ENCODE results near the gene PHF5A. TPM values are rescaled to one million over a fixed set of nuclear protein-coding genes. Genes with fewer than 3 reads are reported as not detected.

Gene PHF5A
- total and polyA plus RNA-seq, 2 of the 8 experiments (the other 6 are each of a cell fraction or from before 2014, with no cell fraction given) = 119 to 135 TPM

GRCh38 chr22:41448189-41448808, 20.2 kb downstream of the PHF5A start (continued):
- no peak for TF ChIP-seq CTCF (IDR thresholded peaks at IDR 0.05; ENCODE audit: control extremely low read depth in 1 of 3, insufficient read depth in 1 of 3, low read depth in 1 of 3, low read length in 3 of 3)
- no peak for TF ChIP-seq TAF7 (optimal IDR thresholded peaks at IDR 0.05; ENCODE audit: borderline replicate concordance, low read depth, low read length)
- TF ChIP-seq EP300 (IDR thresholded peaks at IDR 0.05; ENCODE audit: borderline replicate concordance in 1 of 2, low read depth in 2 of 2, low read length in 2 of 2) = no peak
- TF ChIP-seq POLR2A (IDR thresholded peaks at IDR 0.05; ENCODE audit: control extremely low read depth in 1 of 2, low read depth in 2 of 2, low read length in 2 of 2) = peak in 1 of 2 experiments; percentile 40; a peak in 1 of 3 replicates
- no peak for TF ChIP-seq ZNF274 (IDR thresholded peaks at IDR 0.05; ENCODE audit: borderline replicate concordance, extremely low read depth, low read length)
- no peak for TF ChIP-seq CHD1 (IDR thresholded peaks at IDR 0.05; ENCODE audit: low read depth, low read length)
- no peak for TF ChIP-seq E2F6 (IDR thresholded peaks at IDR 0.05)
- no peak for TF ChIP-seq EGR1 (IDR thresholded peaks at IDR 0.05; ENCODE audit: borderline replicate concordance, low read depth, low read length)
- TF ChIP-seq TCF12 (IDR thresholded peaks at IDR 0.05; ENCODE audit: low read depth, low read length) = no peak
- 0 out of 4 replicates have a peak, but pooled peaks of 1 of the 2 experiments have one; percentile 3 for TF ChIP-seq RAD21 (IDR thresholded peaks at IDR 0.05 in 1 of 2, conservative IDR thresholded peaks at IDR 0.05 in 1 of 2; ENCODE audit: low read depth in 2 of 2, low read length in 2 of 2)

Measured in H1 (cell line).